HL-60 (cell line): ENCODE data around the gene NHSL2.

ENCODE experiments used
- CTCF ChIP-seq: IDR thresholded peaks from one replicate; pipeline ENCODE4 v1.5.1; 2011; ENCODE audit warnings: low read length, control low read depth, inconsistent platforms; ENCODE audit not compliant: insufficient read depth
- POLR2AphosphoS5 ChIP-seq: IDR thresholded peaks from 2 replicates; pipeline ENCODE4 v1.6.1; 2012; ENCODE audit warnings: low read depth

DNA sequence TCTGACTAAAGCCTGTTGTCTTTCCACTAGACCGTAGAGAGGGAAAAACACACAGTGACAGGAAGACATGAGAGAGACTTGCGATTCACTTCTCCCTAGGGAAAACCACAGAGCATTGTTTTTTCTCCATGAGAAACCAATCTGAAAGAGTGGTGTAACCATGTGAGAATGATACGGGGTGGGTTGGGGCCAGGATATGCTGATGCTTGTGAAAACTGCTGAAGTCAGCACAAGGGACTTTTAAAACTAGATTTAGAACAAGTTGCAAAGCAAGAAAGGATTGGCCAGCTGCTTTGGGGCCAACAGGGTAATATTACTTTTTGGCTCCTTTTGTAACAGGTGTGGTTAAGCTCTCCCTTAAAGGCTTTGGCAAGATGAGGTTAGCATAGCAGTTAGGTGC is 66.1 kb downstream of the NHSL2 start:
- TF ChIP-seq POLR2AphosphoS5 (no peak), CTCF (no peak)
